Stimulated activated CD8-positive, alpha-beta memory T cell treated with anti-CD3 and anti-CD28 coated beads, Interleukin-4, amount 100 ng/mL, for 4 hours (primary cell): ENCODE data around the gene ANGPTL4.

ENCODE experiments used
- DNase-seq, 2 donors: peaks; one replicate each; pipeline ENCODE4 v3.0.0-alpha.2; 2020; ENCODE audit warnings: low read depth in 2 of 2, low spot score in 1 of 2

Gene ANGPTL4

GRCh38 chr19:8387688-8388611, 24.0 kb downstream of the ANGPTL4 start:
- DNase-seq, result no peak

DNA sequence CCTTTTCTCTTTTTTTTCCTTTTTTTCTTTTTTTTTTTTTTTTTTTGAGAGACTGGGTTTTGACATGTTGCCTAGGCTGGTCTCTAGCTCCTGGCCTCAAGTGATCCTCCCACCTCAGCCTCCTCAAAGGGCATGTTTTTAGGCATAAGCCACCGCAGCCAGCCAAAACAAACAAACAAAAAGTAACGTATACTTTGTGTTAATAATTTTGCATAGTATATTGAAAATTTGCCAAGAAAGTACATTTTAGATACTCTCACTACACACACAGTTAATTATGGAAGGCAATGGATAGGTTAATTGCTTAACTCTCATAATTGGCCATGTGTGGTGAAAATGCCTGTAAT, 24.6 kb downstream of the ANGPTL4 start:
- DNase-seq, result no peak

GRCh38 chr19:8389891-8390616, 26.1 kb downstream of the ANGPTL4 start, which contains the start of gene RAB11B:
Gene RAB11B (plus strand): TSS chr19:8390360. CDS start chr19:8390417, 57 bp downstream.
- DNase-seq, result peak; percentile 95 to 97

DNA sequence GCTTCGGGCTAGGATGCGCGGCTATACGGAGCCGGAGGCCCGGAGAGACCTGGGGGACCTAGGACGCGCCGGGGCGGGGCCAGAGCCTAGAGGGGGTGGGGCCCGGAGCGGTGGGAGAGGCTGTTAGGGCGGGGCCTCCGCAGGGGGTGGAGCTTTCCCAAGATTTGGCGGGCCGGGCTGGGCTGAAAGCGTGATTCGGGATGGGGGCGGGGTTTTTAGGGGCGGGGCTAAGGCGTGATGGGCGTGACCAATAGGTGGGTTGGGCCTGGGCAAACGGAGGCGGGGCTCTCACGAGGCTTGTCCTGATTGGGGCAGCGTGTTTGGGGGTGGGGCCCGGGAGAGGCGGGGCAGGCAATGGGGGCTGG, 26.6 kb downstream of the ANGPTL4 start:
- DNase-seq, result peak; percentile 79 to 89

DNA sequence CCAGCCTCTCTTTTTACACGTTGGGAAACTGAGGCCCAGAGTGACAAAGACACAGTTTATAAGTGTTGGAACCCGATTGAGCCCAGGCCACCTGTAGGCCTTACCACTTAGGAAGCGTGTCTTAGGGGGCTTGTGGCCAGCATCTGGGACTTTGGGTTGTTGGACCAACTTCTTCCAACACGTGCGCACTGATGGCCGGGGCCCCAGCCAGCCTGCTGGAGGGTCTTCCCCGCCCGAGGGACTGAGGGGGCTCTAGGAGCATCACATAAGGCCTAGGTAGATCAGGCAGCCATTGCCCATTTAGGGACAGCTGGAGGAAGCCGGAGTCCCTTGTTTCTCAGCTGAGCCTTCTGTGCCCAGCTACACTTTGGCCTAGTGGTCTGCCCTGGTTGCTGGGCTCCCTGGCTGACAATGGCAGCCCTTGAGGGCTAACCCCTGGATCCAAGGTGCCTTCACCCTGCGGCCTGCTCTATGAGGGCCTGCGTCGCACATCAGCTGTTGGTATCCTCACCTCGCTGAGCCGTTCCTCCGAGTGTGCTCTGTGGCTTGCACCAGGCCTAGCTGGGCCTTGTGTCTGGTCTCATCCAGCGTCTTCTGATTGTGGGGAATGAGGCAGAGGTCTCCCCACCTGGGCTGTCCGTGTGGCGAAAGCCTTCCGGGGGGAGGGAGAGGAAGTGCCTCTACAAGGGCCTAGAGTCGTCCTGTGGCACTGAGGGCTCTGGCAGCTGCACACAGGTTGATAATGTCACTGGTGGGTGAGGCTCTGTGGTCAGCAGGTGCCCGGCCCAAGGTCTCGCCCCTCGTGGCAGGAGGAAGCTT, 27.5 kb downstream of the ANGPTL4 start:
- DNase-seq, result no peak

- no peak for DNase-seq
Measured at GRCh38 chr19:8392017-8392591, 28.1 kb downstream of the ANGPTL4 start.

GRCh38 chr19:8393192-8393870, 29.4 kb downstream of the ANGPTL4 start:
- no peak for DNase-seq

GRCh38 chr19:8393871-8394250, 29.9 kb downstream of the ANGPTL4 start:
- DNase-seq, result no peak

DNA sequence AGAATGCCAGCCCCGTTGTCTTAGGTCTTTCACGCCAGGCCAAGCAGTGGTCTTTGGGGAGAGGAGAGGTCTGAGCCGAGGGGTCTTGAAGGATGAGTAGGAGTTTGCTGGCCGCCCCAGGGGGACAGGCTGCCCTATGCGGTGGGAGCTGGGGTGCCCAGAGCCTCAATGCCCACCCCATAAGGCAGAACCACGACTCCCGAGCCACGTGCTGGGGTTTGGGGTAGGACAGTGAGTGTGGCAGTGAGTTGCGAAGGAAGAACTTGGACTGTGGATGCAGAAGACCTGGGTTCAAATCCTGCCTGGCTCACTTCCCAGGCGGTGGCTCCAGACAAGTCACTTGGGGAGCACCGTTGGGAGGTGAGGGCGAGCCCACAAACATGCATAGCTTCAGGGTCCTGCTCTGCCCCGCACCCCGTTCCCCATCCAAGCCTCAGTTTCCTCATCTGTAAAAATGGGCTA, 31.7 kb downstream of the ANGPTL4 start:
- DNase-seq, result no peak

GRCh38 chr19:8396185-8396562, 32.2 kb downstream of the ANGPTL4 start:
- DNase-seq, result no peak

DNA sequence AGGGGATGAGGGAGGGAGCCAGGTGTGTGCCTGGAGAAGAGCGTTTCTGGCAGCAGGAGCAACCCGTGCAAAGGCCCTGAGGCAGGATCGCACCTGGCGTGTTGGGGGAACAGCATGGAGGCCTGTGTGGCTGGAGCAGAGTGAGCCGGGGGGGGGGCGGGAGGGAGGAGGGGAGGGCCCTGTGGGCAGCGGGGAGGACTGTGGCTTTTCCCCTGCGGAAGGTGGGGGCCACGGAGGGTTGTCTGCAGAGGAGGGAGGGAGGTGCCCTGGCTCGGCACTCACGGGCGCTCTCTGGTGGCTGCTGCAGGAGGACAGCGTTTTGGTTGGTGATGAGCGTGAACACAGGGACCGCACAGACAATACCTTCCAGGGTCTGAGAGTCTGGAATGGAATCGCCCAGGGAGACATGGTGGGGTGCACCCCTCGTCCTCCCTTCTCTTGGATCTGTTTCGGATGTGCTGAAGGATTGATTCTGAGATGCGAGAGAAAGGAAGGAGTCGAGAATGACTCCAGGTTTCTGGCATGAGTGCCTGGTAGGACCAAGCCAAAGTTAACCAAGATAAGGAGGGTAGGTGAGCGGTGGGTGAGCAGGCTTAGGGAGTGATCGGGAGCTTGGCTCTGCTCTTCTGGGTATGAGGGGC, 32.7 kb downstream of the ANGPTL4 start:
- DNase-seq, result peak; percentile 32 to 52

DNA sequence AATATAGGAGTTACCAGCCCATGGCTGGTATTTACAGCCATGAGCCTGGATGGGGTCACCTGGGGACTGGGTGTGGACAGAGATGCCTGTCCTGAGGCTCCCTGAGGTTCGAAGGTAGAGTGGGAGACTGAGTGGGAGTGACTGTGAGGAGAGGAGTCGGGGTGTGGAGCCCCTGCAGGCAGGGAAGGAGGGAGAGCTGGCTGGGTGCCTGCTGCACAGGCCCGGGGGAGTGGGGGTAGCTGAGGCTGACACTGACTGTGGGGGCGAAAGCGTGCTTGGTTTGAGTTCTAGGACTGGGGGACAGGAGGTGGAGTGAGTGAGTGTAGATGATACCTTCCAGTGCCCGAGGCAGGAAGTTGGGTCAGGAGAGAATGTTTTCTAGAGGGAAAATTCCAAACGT, 33.3 kb downstream of the ANGPTL4 start:
- DNase-seq, result no peak

- no peak for DNase-seq
Measured at GRCh38 chr19:8397746-8398310, 33.9 kb downstream of the ANGPTL4 start.

GRCh38 chr19:8398311-8398771, 34.4 kb downstream of the ANGPTL4 start:
- no peak for DNase-seq

GRCh38 chr19:8399681-8400188, 35.8 kb downstream of the ANGPTL4 start:
- no peak for DNase-seq

GRCh38 chr19:8401981-8402411, 38.0 kb downstream of the ANGPTL4 start:
- no peak for DNase-seq

DNA sequence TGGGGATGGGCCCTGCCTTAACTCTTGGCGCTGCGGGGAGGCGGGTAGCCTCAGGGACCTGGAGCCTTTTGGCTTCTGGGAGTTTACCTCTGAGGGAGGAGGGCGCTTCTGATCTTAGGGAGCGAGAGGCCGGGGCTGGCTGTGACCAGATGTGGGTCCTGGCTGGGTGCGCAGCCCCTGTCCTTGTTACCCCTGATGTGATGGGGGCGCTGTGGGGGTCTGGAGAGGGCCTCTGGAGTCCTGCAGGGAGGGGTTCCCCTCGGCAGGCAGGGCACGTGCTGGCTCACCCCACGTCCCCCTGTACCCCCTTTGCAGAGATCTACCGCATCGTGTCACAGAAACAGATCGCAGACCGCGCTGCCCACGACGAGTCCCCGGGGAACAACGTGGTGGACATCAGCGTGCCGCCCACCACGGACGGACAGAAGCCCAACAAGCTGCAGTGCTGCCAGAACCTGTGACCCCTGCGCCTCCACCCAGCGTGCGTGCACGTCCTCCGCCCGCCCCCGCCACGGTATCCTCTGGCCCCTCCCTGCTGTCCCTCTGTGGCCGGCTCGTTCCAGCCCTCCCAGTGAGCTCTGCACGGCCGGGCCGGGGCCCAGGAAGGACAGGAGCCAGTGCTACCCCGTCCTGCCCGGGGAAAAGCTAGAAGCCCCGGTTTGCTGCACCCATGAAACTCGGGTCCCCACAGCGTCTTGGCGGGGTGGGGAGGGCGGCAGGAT, 39.3 kb downstream of the ANGPTL4 start:
- DNase-seq, result no peak

DNA sequence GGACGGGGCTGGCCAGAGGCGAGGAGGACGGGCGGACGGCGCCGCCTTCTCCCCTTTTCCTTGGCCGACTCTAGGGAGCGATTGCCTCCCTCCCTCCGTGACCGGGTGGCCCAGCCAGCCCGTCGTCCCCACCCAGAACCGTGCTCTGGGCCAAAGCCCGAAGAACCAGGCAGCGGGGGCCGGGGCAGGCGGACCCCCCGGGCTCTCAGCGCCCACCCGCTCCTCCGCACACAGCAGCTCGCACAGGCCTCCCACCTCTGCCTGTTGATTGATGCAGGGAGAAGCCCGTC, 39.8 kb downstream of the ANGPTL4 start:
- no peak for DNase-seq
